PFSK-1 (cell line): ENCODE data around the gene ITGA11.

Experiments
- POLR2AphosphoS5 ChIP-seq: IDR thresholded peaks from 2 replicates; pipeline ENCODE4 v1.6.1; 2012; ENCODE audit warnings: low read depth, mild to moderate bottlenecking, control low read depth, low read length, moderate library complexity
- TF ChIP-seq, protein P1 (sequence below), 2 experiments: IDR thresholded peaks; 2 replicates each; pipeline versions ENCODE4 v1.6.1 to v1.8.0; 2011 to 2012; ENCODE audit warnings: low read depth in 2 of 2, low read length in 2 of 2, control low read depth in 1 of 2, inconsistent platforms in 1 of 2, mild to moderate bottlenecking in 1 of 2, moderate library complexity in 1 of 2; ENCODE audit not compliant: insufficient read depth in 1 of 2

DNA sequence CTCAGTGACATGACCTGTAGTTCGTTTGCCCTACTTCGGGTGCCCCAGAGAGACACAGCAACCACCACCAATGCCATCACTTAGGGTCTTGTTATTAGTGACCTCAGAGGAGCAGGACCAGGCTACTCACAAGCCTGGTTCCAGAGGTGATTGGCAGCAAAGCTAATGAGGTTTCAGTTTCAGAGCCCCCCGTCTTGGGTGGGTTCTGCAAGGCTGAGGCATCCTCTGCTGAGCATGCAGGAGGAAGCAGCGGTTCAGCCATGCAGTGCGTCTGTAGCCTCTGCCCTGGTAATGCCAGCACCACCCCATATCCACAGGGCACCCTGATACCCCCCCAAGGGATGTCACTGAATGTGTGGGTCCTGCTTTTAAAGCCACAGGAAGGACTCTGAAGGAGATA lies 39.0 kb upstream of the ITGA11 start:
- TF ChIP-seq POLR2AphosphoS5 = no peak
- TF ChIP-seq, protein P1, sequence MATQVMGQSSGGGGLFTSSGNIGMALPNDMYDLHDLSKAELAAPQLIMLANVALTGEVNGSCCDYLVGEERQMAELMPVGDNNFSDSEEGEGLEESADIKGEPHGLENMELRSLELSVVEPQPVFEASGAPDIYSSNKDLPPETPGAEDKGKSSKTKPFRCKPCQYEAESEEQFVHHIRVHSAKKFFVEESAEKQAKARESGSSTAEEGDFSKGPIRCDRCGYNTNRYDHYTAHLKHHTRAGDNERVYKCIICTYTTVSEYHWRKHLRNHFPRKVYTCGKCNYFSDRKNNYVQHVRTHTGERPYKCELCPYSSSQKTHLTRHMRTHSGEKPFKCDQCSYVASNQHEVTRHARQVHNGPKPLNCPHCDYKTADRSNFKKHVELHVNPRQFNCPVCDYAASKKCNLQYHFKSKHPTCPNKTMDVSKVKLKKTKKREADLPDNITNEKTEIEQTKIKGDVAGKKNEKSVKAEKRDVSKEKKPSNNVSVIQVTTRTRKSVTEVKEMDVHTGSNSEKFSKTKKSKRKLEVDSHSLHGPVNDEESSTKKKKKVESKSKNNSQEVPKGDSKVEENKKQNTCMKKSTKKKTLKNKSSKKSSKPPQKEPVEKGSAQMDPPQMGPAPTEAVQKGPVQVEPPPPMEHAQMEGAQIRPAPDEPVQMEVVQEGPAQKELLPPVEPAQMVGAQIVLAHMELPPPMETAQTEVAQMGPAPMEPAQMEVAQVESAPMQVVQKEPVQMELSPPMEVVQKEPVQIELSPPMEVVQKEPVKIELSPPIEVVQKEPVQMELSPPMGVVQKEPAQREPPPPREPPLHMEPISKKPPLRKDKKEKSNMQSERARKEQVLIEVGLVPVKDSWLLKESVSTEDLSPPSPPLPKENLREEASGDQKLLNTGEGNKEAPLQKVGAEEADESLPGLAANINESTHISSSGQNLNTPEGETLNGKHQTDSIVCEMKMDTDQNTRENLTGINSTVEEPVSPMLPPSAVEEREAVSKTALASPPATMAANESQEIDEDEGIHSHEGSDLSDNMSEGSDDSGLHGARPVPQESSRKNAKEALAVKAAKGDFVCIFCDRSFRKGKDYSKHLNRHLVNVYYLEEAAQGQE (IDR thresholded peaks at IDR 0.05; ENCODE audit: insufficient read depth in 1 of 2, low read depth in 2 of 2, low read length in 2 of 2) = no peak
